HG02884 (cell line): ENCODE measurements around the gene MAPRE2.
A peak's percentile ranks its signal among the peaks of the same experiment; 100 is the strongest.

Experiments
- ATAC-seq: cut with Tn5 transposase; IDR thresholded peaks from one replicate; pipeline ENCODE4 v1.9.1; 2021; ENCODE audit warnings: mild to moderate bottlenecking, moderate library complexity; ENCODE audit not compliant: unreplicated experiment

Gene MAPRE2

DNA sequence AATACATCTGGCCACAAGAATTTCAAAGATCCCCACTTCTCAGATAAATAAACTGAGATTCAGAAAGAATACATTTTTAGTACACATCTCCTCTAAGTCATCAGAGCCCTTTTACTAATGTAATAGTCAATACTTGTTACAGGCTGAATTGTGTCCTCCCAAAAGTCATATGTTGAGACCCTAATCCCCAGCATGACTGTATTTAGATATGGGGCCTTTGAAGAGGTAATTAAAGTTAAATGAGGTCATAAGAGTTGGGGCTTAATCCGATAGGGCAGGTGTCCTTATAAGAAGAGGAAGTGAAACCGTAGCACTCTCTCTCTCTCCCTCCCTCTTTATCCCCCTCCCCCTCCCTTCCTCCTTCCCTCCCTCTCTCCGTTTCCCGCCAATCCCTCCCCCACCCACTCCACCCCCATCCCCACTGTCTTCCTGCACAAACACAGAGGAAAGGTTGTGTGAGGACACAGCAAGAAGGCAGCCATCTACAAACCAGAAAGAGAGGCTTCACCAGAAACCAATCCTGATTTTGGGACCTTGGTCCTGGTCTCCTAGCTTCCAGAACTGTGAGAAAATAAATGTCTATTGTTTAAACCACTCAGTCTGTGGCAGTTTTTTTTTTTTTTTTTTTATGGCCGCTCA lies 133.0 kb downstream of the MAPRE2 start:
- ATAC-seq: peak; percentile 87

GRCh38 chr18:35174745-35175144 lies 133.5 kb downstream of the MAPRE2 start:
- no peak for ATAC-seq

DNA sequence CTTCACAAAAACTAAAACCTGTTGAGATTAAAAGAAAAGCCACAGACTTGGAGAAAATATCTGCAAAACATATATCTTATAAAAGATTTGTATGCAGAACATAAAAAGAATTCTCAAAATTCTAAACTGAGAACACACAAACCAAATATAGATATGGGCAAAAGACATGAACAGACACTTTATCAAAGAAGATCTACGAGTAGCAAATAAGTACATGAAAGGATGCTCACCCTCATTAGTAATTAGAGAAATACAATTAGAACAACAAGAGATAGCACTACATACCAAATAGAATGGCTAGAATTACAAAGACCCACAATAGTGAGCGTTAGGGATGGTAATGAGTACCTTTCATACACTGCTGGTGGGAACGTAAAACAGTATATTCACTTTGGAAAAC lies 135.7 kb downstream of the MAPRE2 start:
- no peak for ATAC-seq

- ATAC-seq: no peak
Measured at GRCh38 chr18:35178260-35178659, 137.0 kb downstream of the MAPRE2 start.

DNA sequence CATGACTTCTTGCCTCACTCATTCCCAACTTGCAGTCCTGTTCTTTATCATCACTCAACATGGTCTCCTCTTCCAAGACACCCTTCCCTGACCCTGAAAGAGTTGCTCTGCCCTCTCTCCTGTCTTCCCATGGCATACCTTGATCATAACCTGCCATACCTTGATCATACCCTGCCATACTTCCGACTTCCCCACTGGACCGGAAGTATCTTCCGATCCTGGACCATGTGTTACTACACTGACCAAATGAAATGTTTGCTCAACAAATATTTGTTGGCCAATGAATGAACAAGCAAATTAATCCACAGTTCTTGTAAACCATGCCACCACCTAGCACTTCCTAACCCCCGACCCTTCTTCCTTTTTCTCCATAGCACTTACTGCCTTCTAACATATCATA lies 138.7 kb downstream of the MAPRE2 start:
- ATAC-seq: no peak

- ATAC-seq: no peak
Measured at GRCh38 chr18:35180455-35180854, 139.2 kb downstream of the MAPRE2 start.

GRCh38 chr18:35182151-35182550 lies 140.9 kb downstream of the MAPRE2 start:
- no peak for ATAC-seq

- ATAC-seq: no peak
Measured at GRCh38 chr18:35183886-35184285, 142.7 kb downstream of the MAPRE2 start.

DNA sequence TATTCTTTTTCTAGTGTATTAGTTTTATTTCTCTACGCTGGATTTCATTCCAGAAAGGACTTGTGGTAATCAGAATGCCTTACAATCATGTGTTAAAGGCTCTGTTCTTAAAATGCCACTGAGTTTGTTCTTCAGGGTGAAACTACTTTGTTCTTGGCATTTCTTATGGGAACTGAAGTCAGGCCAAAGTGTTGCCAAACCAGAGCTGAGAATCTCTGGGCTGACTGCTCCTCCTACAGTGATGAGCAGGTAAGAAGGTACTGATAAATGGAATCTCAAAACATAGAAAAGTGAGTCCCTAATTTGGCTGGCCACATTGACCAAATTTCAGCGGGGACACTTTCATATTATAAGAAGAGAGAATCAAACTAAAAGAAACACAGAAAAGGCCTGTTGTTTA lies 144.6 kb downstream of the MAPRE2 start:
- ATAC-seq: no peak

DNA sequence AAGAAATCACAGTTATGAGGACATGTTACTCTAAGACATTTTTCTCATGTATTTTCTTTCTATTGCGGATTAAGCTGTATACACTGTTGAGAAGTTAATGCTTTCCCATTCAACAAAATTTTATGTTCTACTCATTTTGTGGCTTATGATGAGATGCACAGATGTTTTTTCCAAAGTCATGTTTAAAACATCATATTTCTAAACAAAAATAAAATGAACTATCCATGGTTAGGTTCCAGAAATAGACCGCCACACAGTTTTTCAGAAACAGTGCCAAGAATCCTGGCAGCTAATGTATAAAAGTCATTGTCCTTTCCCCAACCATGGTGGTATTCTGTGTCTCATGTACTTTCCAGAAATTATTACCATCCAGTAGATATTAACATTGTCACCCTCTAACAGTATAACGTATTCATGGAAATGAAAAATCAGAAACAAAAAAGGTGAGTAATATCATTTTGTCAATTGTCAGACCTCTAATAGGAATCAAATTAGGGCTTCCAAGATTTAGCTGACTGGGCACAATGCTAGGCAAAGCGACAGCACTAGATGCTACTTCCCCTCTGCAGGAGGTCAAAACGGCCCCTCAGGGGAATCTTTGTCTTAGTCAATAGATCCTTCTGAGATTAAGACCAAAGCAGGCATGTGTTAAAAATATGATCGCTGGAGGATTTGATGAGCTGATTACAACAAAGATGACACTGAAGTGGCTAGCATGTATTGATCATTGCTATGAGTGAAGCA lies 145.2 kb downstream of the MAPRE2 start:
- ATAC-seq: no peak

DNA sequence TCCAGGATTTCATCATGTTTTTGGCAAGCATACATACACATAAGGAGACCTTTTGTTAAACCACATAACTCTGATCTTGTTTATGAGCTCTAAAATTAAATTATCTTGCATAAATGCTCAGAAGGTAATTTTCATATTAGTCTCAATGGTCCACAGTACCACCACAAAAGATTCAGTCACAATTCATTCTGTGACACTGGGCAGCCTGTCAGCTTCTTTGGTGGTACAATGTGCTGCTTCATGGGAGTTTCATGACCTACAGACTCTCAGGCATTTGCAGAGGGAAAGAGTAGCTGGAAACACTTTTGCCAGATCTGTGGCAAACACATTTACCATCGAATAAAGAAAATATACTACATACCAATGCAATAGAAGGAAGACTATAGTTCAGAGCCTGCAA lies 148.3 kb downstream of the MAPRE2 start:
- no peak for ATAC-seq

DNA sequence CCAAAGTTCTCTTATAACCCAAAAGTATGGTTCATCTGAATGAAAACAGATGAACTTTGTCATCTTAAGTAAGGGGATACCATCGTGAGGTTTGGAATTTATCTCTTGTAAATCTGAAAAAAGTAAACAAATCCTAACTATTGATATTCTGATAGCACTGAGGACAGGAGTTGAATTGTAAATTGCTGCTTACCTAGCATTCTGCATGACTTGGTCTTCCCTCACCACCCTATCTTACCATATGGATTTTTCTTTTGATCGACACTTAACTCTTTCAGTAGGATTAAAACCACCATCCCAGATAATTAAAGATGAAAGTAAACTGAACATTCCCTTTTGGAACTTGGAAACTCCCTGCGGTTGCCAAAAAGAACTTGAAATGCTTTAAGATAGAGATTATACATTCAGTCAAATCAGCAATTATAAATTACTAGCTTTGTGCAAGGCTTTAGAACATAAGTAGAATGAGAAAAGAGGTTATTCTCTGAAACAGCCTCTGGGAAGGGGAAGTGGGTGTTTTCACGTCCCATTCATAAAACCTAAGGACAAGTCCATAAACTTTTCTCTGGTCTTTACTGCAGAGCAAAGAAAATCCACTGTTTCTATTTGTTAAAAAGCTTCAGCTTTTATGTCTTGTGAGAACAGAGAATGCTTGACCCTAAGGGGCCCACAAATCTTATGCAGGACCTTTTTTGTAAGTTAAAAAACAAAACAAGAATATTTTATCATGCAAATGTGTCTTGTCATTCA lies 149.9 kb downstream of the MAPRE2 start:
- ATAC-seq: no peak

DNA sequence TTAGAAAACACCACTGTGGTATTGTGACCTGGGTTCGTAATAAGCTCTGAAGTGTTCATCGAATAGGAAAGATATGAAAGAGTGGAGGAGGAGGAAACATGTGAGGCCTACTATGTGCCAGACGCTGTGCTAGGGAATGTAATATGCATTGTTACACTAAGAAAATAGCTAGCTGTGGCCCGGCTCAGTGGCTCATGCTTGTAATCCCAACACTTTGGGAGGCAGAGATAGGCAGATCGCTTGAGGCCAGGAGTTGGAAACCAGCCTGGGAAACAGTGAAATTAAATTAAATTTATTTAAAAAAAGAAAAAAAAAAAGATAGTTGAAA lies 150.4 kb downstream of the MAPRE2 start:
- ATAC-seq: no peak

GRCh38 chr18:35192415-35192814 lies 151.2 kb downstream of the MAPRE2 start:
- no peak for ATAC-seq
